Cardiac muscle cell (in vitro differentiated cells and primary cell): ENCODE measurements around the gene LILRA5. TPM values are rescaled to one million over a fixed set of nuclear protein-coding genes. Genes with fewer than 3 reads are reported as not detected.

Source experiments
- DNase-seq, 2 donors: peaks; one replicate each; pipeline versions ENCODE4 v3.0.0 to v3.0.0-alpha.2; 2010 to 2017; ENCODE audit warnings: low read depth in 1 of 2, low spot score in 1 of 2
- H3K27ac ChIP-seq: fragments of 200-600 bp; sonication (generic); 2 replicates; pipeline ENCODE4 v1.5.1; 2016
- H3K27me3 ChIP-seq: fragments of 200-600 bp; sonication (generic); 2 replicates; pipeline ENCODE4 v1.6.0; 2016; ENCODE audit warnings: control low read depth
- H3K36me3 ChIP-seq: fragments of 200-600 bp; sonication (generic); 2 replicates; pipeline ENCODE4 v1.5.1; 2016; ENCODE audit warnings: control low read depth
- H3K4me1 ChIP-seq: fragments of 200-600 bp; sonication (generic); 2 replicates; pipeline ENCODE4 v1.8.1; 2017; ENCODE audit warnings: low read depth, mild to moderate bottlenecking, mixed run types
- H3K4me3 ChIP-seq: fragments of 200-600 bp; sonication (generic); 2 replicates; pipeline ENCODE4 v1.5.1; 2016; ENCODE audit warnings: mild to moderate bottlenecking
- H3K9me3 ChIP-seq: fragments of 200-600 bp; sonication (generic); 2 replicates; pipeline ENCODE4 v1.5.1; 2017; ENCODE audit warnings: low read depth, mild to moderate bottlenecking, control low read depth
- CTCF ChIP-seq: IDR thresholded peaks from 2 replicates; pipeline ENCODE4 v1.5.1; 2012; ENCODE audit warnings: low read depth, mild to moderate bottlenecking, low read length
- polyA plus RNA-seq: library from polyadenylated mRNA; unstranded; fragments of >200 nt; fragmentation: Nextera tagmentation; extraction: Ambion mirVana; gene quantifications from 2 replicates; pipeline ENCODE4 v1.2.1, GENCODE V29; 2016
- total RNA-seq: library from RNA; depleted of rRNA; stranded (reverse); fragments of >200 nt; gene quantifications from 2 replicates; pipeline ENCODE4 v1.2.3, GENCODE V29; 2016

The LILRA5 gene
- total and polyA plus RNA-seq, 2 experiments from 2014 or later: not detected

- Histone ChIP-seq H3K9me3 (no peaks in the 10 kb centered on the region), H3K4me3 (no peak overlapping the region), H3K27me3 (no peaks in the 10 kb centered on the region), H3K4me1 (no peaks in the 10 kb centered on the region), H3K36me3 (no peaks in the 10 kb centered on the region), H3K27ac (no peak overlapping the region)
- TF ChIP-seq CTCF: no peak
- DNase-seq: no peak
Observed at GRCh38 chr19:54319892-54320670, 7.1 kb upstream of the LILRA5 start.

DNA sequence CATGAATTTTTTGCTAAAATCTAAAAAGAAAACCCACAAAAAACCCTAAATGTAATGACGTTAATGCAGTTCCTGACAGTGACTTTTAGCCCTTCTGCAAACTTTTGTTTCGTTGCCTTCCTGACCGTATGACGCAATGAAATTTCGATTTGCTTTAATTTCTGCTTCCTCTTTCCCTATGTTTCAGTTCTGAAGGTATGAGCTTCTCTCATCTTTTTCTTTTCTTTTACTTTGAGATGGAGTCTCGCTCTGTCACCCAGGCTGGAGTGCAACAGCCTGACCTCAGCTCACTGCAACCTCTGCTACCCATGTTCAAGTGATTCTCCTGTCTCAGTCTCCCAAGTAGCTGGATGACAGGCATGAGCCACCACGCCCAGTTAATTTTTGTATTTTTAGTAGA, 6.1 kb upstream of the LILRA5 start:
- no peak for TF ChIP-seq CTCF
- H3K36me3 ChIP-seq: no peaks in the 10 kb centered on the region
- no peak overlapping the region for H3K4me3 ChIP-seq
- no peaks in the 10 kb centered on the region for H3K4me1 ChIP-seq
- H3K27me3 ChIP-seq: no peaks in the 10 kb centered on the region
- H3K27ac ChIP-seq: no peak overlapping the region
- no peak for DNase-seq
- no peaks in the 10 kb centered on the region for H3K9me3 ChIP-seq

DNA sequence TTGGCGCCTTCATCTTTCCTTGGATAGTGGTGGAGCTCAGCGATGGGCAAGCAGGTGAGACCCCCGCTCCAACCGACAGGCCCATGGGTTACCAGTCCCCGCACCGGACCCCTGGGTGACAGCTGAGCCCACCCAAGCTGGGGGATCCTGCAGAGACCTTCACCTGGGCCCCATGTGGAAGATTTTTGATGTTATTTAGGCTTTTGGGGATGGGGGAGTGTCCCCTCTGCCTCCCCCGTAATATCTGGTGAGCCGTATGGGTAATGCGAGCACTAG, 4.9 kb upstream of the LILRA5 start:
- no peak for DNase-seq
- H3K4me1 ChIP-seq: no peaks in the 10 kb centered on the region
- H3K27ac ChIP-seq: no peak overlapping the region
- H3K9me3 ChIP-seq: no peaks in the 10 kb centered on the region
- H3K4me3 ChIP-seq: no peak overlapping the region
- no peaks in the 10 kb centered on the region for H3K36me3 ChIP-seq
- no peak for TF ChIP-seq CTCF
- H3K27me3 ChIP-seq: no peaks in the 10 kb centered on the region

- Histone ChIP-seq H3K27ac (no peak overlapping the region), H3K27me3 (no peaks in the 10 kb centered on the region), H3K9me3 (no peaks in the 10 kb centered on the region), H3K4me3 (no peak overlapping the region), H3K4me1 (no peaks in the 10 kb centered on the region), H3K36me3 (no peaks in the 10 kb centered on the region)
- TF ChIP-seq CTCF: no peak
- DNase-seq: no peak
Observed at GRCh38 chr19:54317108-54317964, 4.4 kb upstream of the LILRA5 start.

- no peaks in the 10 kb centered on the region for H3K36me3 ChIP-seq
- no peak for TF ChIP-seq CTCF
- no peak for DNase-seq
- H3K27ac ChIP-seq: no peak overlapping the region
- H3K27me3 ChIP-seq: no peaks in the 10 kb centered on the region
- no peaks in the 10 kb centered on the region for H3K4me1 ChIP-seq
- H3K9me3 ChIP-seq: no peaks in the 10 kb centered on the region
- H3K4me3 ChIP-seq: no peak overlapping the region
Observed at GRCh38 chr19:54316746-54317107, 3.8 kb upstream of the LILRA5 start.
